EH (cell line): ENCODE measurements around the gene ZMIZ1.

Experiments
- DNase-seq: peaks from one replicate; pipeline ENCODE4 v3.0.0-alpha.2; 2015; ENCODE audit warnings: low read depth

ZMIZ1 gene

DNA sequence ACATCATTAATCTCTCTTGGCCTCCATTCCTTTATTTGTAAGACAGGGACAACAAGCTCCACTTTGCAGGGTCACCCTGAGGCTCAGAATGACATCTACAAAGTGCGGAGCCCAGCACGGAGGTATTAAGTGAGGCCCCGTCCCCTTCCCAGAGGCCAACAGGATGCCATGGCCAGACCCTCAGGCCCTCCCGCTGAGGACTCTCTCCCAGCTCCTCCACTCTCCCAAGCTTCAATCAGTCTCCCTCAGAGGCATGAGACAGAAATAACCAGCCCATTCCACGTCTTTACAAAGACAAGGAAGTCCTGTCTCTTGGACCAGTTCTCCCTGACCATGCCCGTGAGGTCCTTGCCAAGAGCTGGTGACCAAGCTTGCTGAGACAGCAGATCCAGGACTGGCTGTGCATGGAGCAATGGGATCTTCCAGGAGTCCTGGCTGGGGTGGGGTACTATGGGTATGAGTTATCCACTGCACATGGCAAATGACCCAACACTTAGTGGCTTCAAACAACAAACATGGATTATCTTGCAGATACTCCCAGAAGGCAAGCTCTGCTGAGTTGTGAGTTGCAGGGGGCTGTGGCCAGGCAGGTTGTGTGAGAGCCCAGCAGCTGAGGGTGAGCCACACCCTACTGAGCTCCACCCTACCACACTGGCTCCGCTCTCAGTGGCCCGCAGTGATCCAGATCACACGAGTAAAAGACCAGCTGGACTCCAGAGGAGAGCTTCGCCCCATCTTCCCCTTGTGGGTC is 274.2 kb downstream of the ZMIZ1 start:
- no peak for DNase-seq

DNA sequence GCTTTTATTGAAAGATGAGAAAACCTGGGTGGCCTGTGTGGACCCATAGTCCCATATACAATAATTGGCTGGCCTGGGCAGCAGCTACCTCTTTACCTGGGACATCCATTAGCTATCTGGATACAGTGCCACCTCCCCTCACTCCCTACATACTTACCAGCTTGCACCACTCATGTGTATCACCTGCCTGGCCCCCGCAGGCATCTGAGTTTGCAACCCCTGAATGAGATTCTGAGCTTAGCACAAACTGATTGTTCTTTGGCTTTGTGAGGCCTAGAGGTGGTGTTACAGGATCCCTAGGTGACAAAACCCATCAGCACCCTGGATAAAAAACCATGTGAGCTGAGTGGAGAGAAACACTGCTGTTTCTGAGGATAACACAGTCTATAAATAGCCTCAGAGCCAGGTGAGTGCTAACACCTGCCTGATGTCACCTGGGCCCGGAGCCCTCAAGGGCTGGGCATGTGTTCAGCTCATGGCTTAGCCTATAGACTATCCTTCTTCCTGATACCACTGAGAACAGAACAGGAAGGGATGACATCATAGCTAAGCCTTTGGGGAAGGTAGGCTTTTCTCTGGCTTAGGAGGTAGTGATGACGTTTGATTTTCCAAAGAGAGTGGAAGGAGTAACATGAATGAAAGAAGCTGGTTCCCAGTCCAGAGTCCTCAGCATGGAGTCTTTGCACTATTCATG is 275.9 kb downstream of the ZMIZ1 start:
- no peak for DNase-seq

DNA sequence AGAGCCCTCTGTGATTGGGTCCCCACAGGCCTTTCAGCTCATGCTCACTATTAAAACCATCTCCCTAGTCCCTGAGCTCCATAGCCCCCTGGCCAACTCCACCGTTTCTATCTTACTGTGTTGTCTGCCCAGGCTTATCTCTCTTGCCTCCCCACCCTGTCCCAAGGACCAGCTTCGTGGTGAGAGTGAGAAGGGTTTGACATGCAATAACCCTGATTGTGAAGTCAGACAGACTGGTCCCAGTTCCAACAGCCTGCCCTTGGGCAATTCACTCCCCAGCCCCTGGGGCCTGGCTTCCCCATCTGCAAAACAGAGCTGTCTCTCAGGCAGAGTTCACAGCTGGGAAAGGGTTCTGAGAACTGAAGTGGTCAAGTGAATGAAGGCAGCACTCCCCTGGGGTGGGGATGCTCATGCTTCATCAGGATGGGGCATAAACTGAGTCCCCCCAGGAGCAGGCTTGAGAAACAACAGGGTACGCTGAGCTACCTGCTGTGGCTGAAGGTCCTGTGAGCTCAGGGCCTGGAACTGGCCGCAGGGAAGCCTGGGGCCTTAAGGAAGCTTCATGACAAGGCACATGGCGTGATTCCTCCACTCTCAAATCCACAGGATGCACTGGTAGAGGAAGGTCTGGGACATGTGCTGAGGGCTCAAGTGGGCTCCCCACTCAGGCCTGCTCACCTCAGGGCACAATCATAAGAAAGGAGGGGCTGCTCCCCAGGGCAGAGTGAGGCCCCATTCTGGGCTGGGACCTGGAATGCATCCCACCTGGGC is 276.7 kb downstream of the ZMIZ1 start:
- DNase-seq = no peak

DNA sequence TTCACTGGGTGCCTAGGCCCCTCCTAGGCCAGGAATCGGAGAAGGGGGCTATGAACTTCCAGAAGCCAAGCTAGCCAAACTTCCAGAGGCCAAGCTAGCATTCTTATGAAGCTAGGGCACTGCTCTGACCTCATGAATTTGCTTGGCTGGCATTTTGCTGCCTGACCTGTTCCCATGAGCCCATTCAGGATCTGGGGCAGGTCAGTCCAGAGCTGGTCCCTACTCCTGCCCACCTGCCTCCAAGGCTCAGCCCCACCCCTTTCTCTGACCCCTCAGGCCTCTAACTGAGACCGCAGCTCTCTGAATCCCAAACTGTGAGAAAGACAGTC is 277.2 kb downstream of the ZMIZ1 start:
- no peak for DNase-seq

DNA sequence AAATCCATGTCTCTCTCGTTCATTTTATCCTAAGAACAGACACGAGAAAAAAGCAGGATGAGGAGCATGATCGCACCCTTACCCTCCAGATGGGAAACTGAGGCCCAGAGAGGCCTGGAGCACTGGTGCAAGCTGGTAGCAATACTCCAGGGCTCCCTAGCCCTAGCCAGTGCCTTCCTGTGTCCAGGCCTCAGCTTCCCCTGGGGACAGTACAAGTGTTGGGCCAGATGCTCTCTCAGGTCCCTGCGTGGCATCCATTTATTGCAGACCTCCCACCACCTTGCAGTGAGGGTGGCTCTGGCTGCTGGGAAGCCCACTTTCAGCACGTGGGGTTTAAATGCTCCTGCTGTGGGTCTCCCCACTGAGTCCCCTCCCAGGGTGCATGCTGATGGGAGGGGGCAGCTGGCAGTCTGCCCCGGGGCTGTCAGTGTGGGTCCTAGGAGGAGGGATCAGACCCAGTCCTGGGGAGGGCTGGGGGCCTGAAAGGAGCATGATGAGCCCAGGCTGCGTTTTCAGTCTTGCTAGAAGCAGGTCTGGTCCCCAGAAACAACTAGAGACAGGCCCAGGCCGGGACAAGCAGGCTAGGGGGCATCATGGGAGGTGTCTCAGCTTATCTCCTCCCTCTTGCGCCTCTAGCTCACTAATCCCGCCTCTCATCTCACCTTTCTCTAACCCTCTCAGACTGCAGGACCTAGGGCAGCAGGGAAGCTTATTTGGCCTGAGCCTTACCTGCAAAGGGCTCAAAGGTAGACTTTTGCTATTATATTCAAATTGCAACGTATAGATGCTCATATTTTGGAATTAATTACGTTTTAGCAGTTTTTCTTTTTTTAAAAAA is 277.8 kb downstream of the ZMIZ1 start:
- DNase-seq = no peak

DNA sequence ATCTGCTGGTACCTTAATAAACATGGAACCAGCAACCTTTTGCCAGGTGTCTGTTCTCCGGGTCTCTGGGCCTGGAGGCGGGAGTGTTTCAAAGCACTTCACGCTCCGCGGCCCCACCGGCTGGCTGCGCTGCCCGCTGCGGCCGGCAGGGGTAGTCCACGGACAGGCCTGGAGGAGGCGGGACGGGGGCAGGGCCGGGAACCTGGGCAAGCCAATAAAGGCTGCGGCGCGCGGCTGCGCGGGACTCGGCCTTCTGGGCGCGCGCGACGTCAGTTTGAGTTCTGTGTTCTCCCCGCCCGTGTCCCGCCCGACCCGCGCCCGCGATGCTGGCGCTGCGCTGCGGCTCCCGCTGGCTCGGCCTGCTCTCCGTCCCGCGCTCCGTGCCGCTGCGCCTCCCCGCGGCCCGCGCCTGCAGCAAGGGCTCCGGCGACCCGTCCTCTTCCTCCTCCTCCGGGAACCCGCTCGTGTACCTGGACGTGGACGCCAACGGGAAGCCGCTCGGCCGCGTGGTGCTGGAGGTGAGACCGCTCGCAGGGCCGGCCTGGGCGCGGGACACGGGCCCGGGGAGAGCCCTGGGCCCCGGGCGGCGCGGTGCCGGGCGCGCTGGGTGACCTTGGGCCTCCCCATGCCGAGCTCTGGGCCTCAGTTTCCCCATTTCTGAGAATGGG is 278.6 kb downstream of the ZMIZ1 start, which contains the start of gene PPIF:
PPIF (plus strand) TSS at position 244 of the 668 bp plus-strand sequence; CDS start at position 324, 80 bp downstream.
- DNase-seq = peak; percentile 92

DNA sequence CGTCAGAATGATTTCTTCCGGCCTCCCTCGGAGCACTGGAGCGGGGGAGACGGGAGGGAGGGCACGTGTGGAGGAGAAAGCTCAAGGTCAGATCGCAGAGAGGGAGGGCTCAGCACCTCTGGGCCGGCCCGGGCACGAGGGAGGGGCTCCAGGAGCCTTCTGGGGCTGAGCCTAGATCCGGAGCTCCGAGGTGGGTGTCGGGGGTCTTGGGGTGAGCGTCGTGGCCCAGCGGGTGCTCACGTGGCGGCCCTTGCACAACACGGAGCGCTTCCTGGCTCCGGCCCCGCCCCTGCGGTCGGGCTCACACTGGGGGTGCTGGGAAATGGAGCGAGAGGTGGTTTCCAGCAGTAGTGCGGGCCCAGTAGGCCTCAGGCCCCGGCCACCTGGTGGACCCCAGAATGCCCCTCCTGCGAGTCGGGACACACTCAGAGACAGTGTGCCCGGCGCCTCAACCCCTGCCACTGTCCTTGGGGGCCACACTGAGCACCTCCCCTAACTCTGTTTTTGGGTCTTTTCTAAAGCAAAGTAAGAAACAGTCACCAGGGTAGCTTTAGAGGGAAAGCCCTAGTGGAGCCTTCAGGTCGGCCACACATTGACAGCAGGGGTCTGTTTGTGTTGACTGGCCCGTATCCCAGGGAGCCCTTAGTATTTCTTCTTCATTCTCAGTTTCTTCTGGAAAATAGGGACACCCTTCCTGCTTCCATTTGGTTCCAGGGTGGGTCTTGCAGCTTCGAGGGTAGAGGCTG is 279.3 kb downstream of the ZMIZ1 start:
- DNase-seq = peak; percentile 74

DNA sequence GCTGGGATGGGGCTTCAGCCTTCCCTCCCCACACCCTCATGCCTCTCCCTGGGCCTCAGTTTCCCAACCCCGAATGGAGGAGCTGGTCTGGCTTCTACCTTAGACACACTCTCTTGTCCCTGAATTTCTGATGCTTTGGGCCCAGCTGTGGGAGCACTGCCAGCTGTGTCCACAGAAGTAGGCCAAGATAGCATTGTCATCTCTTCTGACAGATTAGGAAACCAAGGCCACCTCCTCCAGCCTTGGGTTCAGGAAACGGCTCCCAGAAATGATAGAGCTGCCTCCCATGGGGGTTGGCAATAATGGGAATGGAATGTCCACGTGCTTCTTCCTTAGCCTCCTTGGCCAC is 279.8 kb downstream of the ZMIZ1 start:
- DNase-seq = no peak

DNA sequence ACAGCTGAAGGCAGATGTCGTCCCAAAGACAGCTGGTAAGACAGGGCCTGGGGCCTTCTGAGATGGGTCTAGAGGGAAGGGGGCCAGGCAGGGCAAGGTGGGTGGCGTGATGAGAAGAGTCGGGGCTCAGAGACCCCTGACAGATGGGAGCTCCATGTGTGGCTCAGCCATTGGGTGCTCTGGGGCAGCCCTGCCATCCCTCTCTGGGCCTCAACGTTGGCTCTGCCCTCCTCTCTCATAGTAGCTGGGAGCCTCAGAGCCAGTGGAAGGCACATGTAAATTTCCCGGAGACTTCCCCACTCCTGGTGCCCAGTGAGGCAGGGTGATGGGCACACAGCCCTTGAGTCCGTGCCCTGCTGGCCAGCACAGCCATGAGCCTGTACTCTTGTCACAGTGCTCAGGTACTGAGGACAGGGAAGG is 280.3 kb downstream of the ZMIZ1 start:
- DNase-seq = no peak

DNA sequence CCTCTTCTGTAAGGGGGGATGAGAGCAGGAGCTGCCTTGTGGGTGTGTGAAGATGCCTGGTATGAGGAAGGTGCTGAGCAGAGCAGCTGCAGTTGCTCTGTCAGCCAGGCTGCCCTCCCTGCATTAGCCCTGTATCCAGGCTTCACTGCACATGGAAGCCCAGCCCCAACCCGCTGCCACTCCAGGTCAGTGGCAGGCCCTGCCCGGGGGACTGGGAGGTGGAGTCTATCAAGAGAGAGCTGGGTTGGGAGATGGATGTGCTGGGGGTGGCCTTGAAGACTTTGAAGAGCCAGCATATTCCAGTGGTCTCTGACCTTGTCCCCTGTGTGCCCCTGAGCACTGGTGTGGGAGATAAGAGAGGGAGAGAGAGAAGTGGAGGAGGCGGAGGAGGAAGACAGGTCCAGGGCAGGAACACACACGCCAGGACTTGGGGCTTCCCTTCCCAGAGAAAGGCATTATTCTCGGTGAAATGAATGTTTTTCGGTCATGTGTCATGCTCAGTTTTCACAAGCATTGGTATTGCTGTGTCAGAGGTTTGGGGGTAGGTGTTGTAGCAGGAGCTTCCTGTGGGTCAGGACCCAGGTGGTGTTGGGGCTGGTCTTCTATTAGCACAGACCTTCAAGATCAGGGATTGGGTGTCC is 281.1 kb downstream of the ZMIZ1 start:
- DNase-seq = no peak

DNA sequence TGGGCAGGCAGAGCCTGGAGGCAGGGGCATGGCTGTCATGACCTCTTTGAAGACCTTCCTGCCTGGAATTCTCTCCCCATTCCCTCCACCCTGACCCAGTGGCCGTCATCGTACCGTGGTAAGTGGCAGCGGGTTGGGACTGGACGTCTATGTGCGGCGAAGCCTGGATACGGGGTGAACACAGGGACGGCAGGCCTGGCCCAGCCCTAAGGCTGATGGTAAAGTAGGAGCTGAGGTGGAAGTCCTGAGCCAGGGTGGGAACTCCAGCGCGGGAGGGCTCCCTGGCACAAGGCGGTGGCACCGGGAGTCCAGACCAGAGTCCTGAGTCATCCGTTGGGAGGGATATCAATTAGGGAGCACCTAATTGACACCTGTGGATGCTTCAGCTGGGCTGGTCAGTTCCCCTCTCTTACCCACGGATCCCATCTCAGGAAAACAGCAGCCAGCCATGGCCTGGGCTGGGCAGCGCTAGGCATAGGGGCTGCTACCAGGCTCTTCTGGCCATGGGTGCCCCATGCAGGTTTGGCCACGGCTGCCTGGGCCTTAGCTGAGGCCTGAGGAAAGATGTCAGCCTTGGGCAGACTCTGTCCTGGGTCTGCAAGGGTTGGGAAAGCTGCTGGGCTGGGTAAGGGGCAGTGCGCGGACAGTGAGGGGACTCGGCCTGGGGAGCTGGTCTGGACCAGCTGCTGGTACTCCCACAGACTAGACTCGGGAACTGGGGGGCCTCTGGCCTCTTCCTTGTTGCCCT is 281.8 kb downstream of the ZMIZ1 start:
- DNase-seq = no peak

DNA sequence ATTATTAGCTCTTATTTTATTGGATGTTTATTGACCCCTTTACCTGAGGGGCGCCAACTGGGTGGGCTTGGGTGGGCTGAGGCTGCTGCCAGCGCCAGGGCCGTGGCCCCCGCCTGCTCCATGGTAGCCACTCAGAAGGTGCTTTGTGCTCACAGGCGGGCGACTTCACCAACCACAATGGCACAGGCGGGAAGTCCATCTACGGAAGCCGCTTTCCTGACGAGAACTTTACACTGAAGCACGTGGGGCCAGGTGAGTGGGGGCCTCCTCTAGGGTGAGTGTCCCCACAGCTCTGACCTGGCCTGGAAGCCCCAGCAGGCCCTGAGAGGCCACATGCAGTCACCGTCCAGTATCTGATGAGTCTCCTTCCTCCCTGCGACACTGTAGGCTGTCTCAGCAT is 282.6 kb downstream of the ZMIZ1 start:
- DNase-seq = no peak

DNA sequence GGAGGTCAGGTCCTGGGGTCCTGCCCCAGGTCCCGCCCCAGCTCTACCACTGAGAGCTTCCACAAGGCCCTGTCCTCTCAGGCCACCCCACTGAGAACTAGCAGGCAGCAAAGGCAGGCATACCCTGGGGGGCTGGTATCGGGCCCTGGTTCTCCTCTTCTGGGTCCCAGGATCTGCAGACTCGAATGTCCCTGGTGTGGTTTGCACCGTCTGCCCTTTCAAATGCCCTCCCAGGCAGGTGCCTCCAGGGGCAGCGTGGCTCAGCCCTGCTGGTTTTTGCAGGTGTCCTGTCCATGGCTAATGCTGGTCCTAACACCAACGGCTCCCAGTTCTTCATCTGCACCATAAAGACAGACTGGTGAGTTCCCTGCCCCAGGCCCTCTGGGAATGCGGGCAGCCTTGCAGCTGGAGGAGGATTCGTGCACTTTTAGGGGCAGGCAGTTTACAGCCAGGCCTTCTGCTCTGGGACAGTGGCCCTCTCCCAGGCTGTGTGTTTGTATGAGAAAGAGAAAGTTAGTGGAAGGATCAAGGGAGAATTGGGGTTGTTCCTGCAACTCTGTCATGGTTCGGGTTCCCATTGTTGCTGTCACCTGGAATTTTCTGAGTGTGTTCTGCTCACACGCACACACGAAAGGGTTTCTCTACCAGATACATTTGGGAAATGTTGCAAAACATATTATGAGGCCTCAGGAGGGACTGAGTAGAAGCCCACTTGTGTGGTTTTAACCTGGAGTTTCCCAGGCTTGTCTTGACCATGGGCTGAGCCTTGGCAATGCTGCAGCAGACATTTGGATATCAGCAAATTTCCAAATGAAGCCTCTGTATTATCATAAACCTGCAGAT is 283.5 kb downstream of the ZMIZ1 start:
- no peak for DNase-seq

DNA sequence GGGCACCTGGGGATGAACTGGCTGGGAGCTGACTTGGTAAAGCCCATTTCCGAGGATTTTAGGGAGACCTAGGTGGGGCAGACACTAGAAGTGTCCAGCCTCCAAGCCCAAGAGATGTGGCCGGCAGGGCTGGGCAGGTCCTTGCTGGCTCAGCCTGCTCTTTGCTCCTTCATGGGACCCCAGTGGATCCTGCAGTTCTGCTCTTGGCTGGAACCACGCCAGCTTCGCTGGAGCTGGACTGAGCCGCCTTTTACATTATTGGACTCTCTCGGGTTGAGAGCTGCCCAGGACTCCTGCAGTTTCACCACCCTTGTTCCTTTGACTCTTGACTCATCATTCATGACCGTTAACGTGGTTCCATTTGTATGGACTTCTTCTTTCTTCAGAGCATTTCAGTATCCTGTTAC is 284.2 kb downstream of the ZMIZ1 start:
- no peak for DNase-seq

DNA sequence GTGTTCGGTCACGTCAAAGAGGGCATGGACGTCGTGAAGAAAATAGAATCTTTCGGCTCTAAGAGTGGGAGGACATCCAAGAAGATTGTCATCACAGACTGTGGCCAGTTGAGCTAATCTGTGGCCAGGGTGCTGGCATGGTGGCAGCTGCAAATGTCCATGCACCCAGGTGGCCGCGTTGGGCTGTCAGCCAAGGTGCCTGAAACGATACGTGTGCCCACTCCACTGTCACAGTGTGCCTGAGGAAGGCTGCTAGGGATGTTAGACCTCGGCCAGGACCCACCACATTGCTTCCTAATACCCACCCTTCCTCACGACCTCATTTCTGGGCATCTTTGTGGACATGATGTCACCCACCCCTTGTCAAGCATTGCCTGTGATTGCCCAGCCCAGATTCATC is 285.0 kb downstream of the ZMIZ1 start:
- no peak for DNase-seq

DNA sequence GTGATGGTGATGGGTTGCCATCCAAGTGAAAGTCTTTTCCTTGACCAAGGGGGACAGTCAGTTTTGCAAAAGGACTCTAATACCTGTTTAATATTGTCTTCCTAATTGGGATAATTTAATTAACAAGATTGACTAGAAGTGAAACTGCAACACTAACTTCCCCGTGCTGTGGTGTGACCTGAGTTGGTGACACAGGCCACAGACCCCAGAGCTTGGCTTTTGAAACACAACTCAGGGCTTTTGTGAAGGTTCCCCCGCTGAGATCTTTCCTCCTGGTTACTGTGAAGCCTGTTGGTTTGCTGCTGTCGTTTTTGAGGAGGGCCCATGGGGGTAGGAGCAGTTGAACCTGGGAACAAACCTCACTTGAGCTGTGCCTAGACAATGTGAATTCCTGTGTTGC is 285.4 kb downstream of the ZMIZ1 start:
- no peak for DNase-seq

DNA sequence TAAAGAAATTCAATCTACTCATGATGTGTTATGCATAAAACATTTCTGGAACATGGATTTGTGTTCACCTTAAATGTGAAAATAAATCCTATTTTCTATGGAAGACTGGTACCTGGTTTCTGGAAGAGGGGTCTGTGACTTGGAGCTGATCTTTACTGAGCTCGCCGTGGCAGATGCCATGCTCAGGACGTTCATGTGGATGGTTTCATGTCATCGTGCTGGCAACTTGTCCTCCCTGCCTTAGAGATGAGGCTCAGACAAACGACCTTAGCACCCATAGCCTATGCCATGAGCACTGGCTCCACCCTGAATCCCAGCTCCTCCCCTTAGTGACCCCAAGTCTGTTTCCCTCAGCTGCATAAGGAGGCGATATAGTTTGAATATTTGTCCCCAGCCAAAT is 285.8 kb downstream of the ZMIZ1 start:
- no peak for DNase-seq

DNA sequence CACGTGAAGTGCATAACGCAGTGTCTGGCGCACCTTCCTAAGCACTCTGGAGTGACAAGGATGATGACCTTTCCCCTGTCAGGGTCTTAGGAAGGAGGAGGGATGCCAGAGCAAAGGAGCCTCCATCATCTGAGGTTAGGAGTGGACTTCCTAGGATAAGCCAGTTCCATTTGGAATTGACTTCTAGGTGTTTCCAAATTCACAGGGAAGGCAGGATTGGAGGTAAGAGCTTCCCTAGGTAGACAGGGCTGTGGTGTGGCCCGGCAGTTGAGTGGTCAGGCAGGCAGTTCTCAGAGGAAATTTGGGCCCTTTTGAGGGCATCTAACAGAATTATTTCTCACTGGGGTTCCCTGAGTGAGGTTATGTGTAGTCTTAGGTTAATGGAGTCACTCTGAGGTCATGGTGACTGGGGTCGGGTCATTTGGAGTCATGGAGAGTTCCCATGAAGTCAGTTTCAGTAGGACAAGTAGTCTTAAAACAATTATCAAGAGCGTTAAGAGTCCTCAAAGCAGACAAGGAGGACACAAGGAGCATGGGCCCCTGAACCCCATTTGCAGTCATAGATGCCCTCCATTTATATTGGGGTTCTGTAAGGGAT is 286.8 kb downstream of the ZMIZ1 start:
- no peak for DNase-seq
